ENCODE results near the gene DNM3.

DNM3 gene

DNA sequence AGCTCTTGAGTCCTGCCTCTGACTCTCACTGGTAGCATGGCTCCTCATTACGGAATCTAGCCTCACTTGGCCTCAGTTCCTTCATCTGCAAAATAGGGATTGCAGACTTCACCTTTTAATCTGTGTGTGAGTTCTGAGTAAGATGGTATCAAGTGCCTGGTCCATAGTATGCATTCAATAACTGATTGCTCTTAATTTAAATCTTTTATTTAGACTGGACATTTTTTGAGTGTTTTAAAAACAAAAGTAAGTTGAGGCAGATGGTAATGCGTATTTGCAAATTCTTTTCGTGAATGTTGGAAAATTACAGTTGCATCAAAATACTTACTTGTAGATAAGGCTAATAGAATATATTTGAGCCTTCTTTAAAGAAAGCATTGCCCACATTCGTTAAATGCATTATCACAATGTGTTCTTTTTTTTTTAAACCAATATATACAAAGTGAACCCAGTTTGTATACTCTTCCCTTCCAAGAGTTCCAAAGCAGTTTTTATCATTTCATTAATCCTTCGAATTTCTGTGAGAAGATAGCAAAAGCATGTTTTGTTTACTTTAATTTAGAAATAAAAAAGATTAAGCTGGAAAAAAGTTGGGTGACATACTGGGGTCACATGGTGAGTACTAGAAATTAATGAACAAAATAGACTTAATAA, 8.1 kb downstream of the DNM3 start:
- H3K36me3 ChIP-seq = no peaks in the 10 kb centered on the region
- peaks cover 28% of the 10 kb centered on the region for H3K27me3 ChIP-seq
- H3K27ac ChIP-seq = no peak overlapping the region
- no peaks in the 10 kb centered on the region for H3K4me1 ChIP-seq (ENCODE audit: control insufficient read depth in 1 of 2, insufficient read depth in 1 of 2, low read depth in 1 of 2, low read length in 1 of 2)
- H3K4me3 ChIP-seq (ENCODE audit: low read depth in 1 of 2, low read length in 1 of 2) = no peak overlapping the region
- TF ChIP-seq, protein P1, sequence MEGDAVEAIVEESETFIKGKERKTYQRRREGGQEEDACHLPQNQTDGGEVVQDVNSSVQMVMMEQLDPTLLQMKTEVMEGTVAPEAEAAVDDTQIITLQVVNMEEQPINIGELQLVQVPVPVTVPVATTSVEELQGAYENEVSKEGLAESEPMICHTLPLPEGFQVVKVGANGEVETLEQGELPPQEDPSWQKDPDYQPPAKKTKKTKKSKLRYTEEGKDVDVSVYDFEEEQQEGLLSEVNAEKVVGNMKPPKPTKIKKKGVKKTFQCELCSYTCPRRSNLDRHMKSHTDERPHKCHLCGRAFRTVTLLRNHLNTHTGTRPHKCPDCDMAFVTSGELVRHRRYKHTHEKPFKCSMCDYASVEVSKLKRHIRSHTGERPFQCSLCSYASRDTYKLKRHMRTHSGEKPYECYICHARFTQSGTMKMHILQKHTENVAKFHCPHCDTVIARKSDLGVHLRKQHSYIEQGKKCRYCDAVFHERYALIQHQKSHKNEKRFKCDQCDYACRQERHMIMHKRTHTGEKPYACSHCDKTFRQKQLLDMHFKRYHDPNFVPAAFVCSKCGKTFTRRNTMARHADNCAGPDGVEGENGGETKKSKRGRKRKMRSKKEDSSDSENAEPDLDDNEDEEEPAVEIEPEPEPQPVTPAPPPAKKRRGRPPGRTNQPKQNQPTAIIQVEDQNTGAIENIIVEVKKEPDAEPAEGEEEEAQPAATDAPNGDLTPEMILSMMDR (IDR thresholded peaks at IDR 0.05) = no peak
- H3K9me3 ChIP-seq = no peaks in the 10 kb centered on the region

DNA sequence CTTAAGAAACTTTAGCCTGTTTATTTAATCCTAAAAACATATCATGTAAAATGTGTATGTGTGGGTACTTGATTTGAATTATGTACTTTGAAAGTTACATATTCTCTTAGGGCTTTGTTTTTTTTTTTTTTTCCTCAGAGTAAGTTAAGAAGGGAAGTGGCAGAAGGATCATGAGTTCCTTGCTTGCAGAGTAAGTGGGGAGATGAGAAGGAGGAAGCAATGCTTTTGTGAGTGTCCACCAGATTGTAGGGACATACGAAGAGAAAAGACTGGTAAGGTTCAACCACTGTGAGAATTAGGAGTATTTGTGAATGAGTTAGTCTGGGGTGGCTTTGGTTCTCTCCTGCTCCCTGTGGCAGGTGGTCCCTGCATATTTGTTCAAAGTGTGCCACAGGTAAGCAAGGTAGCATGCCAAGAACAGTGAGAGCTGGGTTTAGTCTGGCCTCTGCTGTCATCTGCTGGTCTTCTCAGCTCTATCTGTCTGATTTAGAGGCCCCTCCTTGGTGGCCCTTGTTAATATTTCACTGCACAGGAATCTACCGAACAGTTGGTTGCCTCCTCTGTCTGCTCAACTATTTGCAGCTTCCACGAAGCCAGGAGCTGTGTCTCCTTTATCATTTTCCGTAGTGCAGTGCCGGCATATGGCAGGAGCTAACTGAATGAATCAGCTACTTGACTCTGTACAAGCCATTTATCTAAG, 9.5 kb downstream of the DNM3 start:
- Histone ChIP-seq H3K36me3 (no peaks in the 10 kb centered on the region), H3K27ac (no peak overlapping the region), H3K9me3 (no peaks in the 10 kb centered on the region), H3K27me3 (peaks cover 18% of the 10 kb centered on the region), H3K4me1 (ENCODE audit: control insufficient read depth in 1 of 2, insufficient read depth in 1 of 2, low read depth in 1 of 2, low read length in 1 of 2) (no peaks in the 10 kb centered on the region), H3K4me3 (ENCODE audit: low read depth in 1 of 2, low read length in 1 of 2) (no peak overlapping the region)
- TF ChIP-seq, protein P1 (IDR thresholded peaks at IDR 0.05) = no peak

DNA sequence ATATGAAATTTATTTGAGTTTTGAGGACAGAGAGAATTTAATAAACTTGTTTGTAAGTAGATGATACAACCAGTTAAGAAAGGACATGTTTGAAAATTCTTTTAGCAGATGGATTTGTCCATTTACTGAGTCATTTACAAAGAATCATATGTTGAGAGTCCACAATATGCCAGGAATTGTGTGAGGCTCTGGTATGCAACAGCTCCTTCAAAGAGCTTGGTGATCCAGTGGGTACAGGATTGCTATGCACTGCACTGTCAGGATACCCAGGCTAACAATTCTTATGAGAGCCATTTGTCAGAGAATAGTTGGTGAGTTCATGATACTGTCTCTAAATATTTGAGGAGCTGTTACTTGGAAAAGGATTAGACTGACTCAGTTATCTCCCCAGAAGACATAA, 11.0 kb downstream of the DNM3 start:
- Histone ChIP-seq H3K9me3 (no peaks in the 10 kb centered on the region), H3K27me3 (peaks cover 4% of the 10 kb centered on the region), H3K4me3 (ENCODE audit: low read depth in 1 of 2, low read length in 1 of 2) (no peak overlapping the region), H3K36me3 (no peaks in the 10 kb centered on the region), H3K4me1 (ENCODE audit: control insufficient read depth in 1 of 2, insufficient read depth in 1 of 2, low read depth in 1 of 2, low read length in 1 of 2) (no peaks in the 10 kb centered on the region), H3K27ac (no peak overlapping the region)
- TF ChIP-seq, protein P1 (IDR thresholded peaks at IDR 0.05) = no peak

DNA sequence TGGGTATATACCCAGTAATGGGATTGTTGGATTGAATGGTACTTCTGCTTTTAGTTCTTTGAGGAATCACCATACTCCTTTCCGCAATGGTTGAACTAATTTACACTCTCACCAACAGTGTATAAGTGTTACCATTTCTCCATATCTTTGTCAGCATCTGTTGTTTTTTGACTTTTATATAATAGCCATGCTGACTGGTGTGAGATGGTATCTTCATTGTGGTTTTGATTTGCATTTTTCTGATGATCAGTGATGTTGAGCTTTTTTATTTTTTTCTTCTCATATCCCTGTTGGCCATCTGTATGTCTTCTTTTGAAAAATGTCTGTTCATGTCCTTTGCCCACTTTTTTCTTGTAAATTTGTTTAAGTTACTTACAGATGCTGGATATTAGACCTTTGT, 14.1 kb downstream of the DNM3 start:
- no peaks in the 10 kb centered on the region for H3K9me3 ChIP-seq
- H3K4me3 ChIP-seq (ENCODE audit: low read depth in 1 of 2, low read length in 1 of 2) = no peak overlapping the region
- H3K36me3 ChIP-seq = no peaks in the 10 kb centered on the region
- no peaks in the 10 kb centered on the region for H3K27me3 ChIP-seq
- H3K27ac ChIP-seq = no peak overlapping the region
- TF ChIP-seq, protein P1 (IDR thresholded peaks at IDR 0.05) = no peak
- H3K4me1 ChIP-seq (ENCODE audit: control insufficient read depth in 1 of 2, insufficient read depth in 1 of 2, low read depth in 1 of 2, low read length in 1 of 2) = no peaks in the 10 kb centered on the region

DNA sequence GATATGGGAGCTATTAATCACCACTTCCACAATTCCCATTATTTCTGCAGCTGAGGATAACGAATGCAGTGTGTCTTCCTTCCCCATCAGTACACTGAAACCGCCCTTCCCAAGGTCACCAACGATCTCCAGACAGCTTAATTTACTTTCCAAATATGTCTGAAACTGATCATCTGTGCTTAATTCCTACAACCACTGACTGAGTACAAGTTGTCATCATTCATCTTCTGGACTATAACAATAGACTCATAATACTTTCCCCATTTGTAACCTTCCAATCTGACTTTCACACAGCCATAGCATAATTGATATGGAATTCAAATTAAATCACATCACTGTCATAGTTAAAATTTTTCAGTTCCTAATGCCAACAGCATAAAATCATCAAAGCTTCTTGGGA, 17.4 kb downstream of the DNM3 start:
- TF ChIP-seq, protein P1 (IDR thresholded peaks at IDR 0.05) = no peak
- H3K27ac ChIP-seq = no peak overlapping the region

More for the DNA sequence above, 17.4 kb downstream of the DNM3 start:
- H3K9me3 ChIP-seq = no peaks in the 10 kb centered on the region
- no peaks in the 10 kb centered on the region for H3K27me3 ChIP-seq
- no peaks in the 10 kb centered on the region for H3K36me3 ChIP-seq
- no peaks in the 10 kb centered on the region for H3K4me1 ChIP-seq (ENCODE audit: control insufficient read depth in 1 of 2, insufficient read depth in 1 of 2, low read depth in 1 of 2, low read length in 1 of 2)
- no peak overlapping the region for H3K4me3 ChIP-seq (ENCODE audit: low read depth in 1 of 2, low read length in 1 of 2)

Measured in neutrophil (primary cell).